ENCODE data around the gene MAP2K4.

MAP2K4 gene

DNA sequence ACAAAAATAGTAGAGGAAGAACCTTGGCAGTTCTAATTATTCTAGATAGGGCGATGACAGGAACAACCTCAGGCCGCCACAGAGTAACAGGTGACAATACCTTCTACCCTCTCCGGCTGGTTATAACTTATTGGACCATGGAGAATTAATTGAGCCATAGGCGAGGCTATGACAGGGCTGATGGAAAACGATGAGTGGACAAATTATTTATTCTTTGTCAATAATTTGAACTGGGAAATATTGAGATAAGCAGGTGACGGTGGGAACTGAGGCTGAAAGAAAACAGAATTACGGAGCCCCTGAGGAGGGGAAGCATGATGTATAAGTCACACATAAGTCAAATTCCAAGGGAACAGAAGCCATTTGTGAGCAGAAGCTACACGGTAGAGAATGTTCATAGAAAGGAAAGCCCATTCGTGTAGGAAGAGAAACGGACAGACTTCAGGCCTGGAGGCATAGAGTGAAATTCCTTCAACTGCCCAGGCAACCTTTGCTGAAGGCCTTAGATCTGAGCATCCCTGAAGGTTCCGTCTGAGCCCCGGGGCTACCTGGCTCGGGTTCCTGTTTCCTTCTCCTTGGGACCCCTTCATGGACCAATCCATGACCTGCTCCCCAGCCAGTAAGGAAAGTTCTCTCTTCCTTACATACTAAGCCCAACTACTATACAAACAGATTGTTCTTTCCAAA is 158.1 kb downstream of the MAP2K4 start:
- DNase-seq = no peak

- DNase-seq = peak; percentile 4
These were observed 160.1 kb downstream of the MAP2K4 start for GRCh38 chr17:12180644-12181261.

DNA sequence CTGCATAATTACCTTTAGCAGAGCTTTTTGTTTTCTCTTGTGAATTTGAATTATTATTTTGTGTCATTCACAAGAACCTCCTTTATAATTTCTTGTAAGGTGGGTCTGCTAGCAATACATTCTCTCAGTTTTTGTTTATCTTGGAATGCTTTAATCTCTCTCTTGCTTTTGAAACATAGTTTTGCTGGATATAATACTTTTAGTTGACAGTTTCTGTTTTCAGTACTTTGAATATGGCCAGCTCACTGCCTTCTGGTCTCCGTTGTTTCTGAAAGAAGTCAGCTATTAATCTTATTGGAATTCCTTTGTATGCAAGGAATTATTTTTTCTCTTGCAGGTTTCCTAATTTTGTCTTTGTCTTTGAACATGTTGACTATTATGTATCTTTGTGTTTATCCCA is 167.0 kb downstream of the MAP2K4 start:
- no peak for DNase-seq

- DNase-seq = no peak
These were observed 172.6 kb downstream of the MAP2K4 start for GRCh38 chr17:12193144-12193735.

Measured in CD4-positive, alpha-beta T cell treated with Interleukin-17A for 4 hours (primary cell).